Islet precursor cell (in vitro differentiated cells): ENCODE results near the gene APAF1.
A peak's percentile ranks its signal among the peaks of the same experiment; 100 is the strongest.

Source experiments
- DNase-seq: peaks from one replicate; pipeline ENCODE4 v3.0.0-alpha.2; 2018

Gene APAF1

GRCh38 chr12:98674841-98675240, 29.8 kb downstream of the APAF1 start:
- DNase-seq: no peak

- no peak for DNase-seq
Measured at GRCh38 chr12:98678236-98678945, 33.3 kb downstream of the APAF1 start.

DNA sequence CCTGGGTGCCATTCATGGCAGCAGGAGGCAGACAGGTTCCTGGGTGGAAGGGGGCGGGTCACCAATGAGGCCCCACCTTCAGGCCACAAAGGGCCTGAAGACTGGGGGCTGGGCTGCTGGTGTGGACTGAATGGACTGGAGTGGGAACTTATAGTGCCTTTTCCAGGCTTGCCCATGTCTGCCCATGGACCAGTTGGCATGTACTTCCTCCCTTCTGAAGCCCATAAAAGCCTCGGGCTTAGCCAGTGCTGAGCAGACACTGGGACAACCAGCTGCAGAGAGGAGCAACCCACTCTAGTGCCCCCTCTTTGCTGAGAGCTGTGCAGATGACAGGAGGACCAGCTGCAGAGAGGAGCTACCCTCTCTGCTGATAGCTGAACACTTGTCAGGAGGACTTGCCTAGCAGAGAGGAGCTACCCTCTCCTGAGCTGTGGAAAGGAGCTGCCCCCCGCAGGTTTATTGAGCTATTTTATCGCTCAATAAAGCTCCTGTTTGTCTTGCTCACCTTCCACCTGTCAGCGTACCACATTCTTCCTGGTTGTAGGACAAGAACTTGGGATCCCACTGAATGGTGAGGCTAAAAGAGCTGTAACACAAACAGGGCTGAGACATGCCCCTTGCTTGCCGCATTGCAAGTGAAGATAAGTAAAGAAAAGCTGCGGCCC, 34.0 kb downstream of the APAF1 start:
- DNase-seq: no peak

DNA sequence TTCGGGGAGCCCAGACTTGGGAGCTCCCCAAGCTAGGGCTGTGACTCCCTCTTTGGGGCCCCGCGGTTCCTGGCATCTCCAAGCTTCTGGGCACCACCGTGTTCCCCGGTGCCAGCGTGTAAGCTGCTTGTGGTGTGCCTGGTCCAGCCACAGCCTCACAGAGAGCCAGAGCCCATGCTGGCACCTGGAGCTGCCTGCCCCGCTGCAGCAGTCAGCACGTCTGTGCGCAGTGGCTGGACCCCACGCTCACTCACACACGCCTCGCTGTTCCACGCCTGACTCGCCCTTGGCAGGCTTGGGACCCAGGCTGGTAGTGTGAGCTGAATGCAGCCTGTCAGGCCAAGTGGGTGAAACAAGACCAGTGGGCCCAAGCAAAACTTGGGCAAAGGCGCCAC, 34.5 kb downstream of the APAF1 start:
- DNase-seq: no peak

DNA sequence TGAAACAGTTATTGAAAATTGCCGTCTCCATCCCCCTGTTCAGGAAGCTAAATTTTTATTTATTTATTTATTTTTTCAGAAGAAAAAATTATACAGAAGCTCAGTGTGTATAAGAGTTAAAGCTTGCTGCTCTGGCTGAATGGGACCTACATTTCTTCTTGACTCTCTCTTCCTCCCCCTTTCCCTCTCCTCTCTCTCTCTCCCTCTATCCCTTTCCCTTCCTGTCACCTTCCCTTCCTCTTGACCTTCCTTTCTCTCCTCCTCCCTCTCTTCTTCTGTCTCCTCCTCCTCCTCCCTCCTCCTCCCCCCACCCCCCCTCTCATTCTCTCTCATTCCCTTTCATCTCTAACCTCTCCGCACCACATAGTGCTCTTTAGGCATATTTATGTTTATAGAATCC, 39.1 kb downstream of the APAF1 start:
- no peak for DNase-seq

GRCh38 chr12:98686603-98687002, 41.5 kb downstream of the APAF1 start:
- DNase-seq: no peak

DNA sequence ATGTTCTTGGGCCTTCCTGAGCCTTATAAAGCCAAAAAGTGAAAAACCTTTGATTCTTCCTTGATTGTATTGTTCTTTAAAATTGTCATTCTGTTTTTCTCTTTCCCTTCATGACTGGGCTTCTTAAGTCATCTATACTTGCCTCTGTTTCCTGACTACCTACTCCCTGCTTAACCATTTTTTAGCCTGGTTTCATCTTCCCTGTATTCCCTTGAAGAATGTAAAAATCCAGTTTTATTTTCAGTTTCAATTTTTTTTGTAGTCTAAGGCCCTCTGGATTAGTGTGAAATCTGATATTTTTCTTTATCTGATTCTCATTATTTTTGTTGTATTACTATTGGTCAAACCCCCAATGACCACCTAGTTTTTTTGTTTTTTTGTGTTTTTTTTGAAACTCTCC, 46.3 kb downstream of the APAF1 start:
- no peak for DNase-seq

GRCh38 chr12:98696036-98696646, 51.1 kb downstream of the APAF1 start:
- no peak for DNase-seq

- no peak for DNase-seq
Measured at GRCh38 chr12:98697209-98697608, 52.1 kb downstream of the APAF1 start.

DNA sequence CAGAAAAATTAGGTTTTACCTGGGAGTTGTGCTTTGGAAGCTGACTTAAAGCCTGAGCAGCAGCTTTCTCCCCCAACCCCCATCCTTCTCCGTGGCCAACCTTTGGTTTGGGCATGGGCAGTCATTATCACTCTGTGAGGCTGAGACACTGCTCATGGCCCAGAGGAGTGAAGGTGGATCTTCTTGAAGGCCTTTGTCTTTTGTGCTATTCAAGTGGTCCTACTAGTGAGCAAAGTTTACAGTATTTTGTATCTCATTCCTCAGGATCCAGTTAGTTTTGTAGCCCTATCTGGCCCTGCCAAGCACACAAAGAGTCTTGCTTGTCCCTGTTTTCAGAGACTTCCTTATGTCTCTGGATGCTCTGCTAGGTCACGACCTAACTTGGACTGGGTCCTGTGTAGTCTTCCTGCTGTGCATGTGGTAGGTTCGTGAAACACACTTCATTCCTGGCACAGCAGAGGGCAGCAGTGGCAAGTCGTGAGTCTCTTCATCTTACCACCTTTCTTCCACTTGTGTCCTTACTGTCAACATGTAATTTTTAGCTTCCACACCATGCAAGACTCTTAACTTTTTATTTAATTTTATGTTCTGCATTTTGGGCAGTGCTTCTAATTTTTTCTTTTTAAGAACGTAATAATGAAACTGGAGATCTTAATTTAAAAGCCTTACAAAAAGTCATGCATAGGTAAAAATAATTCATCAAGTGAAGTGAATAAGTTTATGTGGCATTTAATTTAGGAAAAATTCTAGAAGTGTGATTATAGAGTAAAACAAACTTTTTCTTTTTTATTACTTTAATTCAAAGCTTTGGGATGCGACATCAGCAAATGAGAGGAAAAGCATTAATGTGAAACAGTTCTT, 53.7 kb downstream of the APAF1 start:
- DNase-seq: no peak

- DNase-seq: no peak
Measured at GRCh38 chr12:98699586-98699985, 54.5 kb downstream of the APAF1 start.

DNA sequence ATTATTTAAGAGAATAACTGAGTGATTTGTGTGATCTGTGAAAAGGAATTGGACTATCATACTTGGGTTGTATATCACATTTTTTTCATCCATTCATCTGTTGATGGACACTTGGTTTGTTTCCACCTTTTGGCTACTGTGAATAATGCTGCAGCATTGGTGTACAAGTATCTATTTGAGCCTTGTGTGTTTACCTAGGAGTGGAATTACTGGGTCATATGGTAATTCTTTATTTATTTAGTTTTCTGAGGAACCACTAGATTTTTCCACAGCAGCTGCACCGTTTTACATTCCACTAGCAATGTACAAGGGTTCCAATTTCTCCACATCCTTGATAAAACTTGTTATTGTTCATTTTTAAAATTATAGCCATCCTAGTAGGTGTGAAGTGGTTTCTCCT, 56.1 kb downstream of the APAF1 start:
- no peak for DNase-seq

GRCh38 chr12:98709022-98709421, 63.9 kb downstream of the APAF1 start:
- DNase-seq: no peak

DNA sequence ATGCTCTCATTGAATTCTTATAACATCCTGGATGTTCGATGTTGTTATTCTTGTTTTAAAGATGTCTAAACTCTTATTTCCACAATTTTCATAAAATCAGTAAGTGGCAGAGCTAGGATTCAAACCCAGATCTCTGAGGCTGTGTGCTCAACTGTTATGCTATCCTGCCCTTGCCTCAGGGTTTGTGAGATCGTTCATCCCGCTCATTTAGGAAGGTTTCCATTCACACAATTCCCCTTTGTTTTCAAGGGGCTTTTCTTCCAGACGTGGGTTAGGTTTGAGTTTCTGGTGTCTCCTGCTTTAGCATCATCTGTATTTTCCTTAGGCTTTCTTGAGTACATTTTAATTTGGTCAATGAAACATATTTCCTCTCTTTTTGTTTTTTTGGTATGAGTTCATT, 69.3 kb downstream of the APAF1 start:
- DNase-seq: no peak

DNA sequence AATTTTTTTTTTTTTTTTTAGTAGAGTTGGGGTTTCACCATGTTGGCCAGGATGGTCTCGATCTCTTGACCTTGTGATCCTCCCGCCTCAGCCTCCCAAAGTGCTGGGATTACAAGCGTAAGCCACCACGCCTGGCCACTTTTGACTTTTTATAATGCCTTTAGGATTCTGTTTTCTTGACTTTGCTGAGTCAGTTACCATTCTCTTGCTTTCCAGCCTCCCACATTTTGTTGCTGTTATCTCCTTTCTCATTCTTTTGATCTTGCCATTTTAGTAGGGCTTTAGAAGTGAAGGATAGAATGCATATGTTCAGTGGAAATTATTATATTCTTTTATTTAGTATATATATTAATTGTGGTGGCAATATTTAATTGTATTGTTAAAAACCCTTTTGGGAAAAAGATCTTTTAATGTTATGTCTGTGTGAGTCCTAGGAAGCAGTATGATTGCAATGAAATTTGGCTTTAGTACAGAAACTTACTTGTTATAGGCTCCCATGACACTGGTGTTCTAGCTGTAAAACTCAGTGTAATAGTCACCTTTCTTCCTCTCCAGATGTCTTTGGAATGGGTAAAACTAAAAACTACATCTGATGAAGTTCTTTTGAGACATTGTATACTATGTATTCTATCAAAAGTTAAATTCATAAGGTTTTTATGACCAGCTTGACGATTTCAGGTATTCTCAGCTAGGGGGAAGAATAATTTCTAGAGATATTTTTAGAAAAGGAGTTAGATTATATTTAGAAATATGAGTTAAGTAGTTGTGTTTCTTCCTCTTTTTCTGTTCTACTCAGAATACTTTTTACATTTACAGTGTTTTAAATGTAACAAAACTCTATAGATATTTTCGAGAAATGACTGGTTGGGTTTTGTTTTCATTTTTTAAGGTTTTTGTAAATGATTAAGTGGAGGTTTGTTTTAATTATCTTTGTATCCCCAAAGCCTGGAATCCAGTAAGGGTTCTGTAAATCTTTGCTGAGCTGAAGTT, 74.7 kb downstream of the APAF1 start:
- no peak for DNase-seq

- DNase-seq: no peak
Measured at GRCh38 chr12:98721204-98721702, 76.2 kb downstream of the APAF1 start.

DNA sequence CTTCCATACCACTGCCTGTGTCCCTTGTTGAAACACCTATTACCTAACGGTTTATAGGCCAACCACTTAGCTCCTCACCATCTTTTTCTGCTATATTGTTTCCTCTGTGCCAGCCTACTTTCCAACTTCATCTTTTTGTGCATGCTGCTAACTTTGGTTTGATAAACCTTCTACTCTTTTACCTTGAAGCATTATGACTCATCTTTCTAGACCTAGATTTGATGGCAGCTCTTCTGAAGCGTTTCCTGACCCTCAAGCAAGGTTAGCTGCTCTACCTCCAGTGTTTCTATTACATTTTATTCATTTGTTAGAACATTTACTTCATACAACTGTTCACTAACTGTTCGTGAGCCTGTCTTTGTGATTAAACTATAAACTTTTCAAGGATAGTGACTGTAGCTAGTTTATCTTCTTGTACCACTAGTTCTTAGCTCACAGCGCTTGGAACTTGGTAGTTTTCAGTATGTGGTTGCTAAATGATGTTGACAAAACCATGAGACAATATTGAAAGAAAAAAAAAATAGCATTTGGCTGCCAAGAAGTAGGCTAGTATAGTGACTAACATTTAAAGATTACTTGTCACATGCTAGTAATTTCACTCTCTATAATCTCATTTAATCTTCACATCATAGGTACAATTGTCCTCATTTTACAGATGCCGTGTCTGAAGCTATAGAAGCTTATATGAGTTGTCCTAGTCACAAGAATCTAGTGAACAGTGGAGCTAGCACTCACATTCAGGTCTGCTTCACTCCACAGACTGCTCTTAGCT, 79.5 kb downstream of the APAF1 start:
- no peak for DNase-seq

DNA sequence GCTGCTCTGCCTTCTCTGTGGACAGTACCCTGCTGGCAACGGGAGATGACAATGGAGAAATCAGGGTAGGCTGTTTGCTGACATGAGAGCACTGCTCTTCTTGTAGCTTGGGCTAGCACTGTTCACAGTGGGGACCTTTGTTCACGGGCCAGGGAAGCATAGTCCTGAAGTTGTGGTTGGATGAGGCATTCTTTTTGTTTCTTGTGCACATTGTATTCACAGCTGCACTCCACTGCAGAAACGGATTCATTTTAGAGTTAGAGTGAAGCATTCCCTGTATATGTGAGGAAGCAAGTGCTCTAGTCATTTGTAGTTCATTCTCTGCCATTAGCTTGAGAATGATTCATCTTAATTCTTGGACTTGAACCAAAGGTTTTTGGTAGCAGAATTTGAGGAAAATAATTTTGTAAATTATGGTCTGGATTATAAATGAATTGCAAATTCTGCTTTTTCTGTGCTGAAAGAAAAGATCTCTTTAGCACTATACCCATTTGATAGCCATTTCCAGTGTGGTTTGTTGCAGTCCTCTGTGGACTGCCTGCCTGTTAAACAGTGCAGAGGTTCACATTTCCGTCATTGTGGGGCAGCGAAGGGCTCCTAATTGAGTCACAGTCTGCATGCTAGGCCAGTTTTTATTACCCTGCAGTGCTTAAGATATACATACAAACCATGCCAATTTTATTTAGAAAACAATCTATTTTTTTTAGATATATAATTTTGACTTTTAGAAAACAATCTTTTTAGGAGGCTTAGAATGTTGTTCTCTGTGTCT, 80.6 kb downstream of the APAF1 start:
- peak; percentile 86 for DNase-seq

DNA sequence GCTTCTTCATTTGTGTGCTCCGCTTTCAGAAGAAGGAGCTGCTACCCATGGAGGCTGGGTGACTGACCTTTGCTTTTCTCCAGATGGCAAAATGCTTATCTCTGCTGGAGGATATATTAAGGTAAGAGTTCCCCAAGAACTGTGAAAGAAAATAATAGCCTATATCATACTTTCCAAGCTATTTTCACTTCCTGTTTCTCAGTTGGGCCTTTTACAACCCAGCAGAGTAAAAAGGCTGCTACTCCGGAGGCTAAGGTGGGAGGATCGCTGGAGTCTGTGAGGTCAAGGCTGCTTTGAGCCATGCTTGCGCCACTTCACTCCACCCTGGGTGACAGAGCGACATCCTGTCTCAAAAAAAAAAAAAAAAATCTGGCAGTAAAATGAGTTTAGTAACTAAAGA, 82.1 kb downstream of the APAF1 start:
- no peak for DNase-seq

DNA sequence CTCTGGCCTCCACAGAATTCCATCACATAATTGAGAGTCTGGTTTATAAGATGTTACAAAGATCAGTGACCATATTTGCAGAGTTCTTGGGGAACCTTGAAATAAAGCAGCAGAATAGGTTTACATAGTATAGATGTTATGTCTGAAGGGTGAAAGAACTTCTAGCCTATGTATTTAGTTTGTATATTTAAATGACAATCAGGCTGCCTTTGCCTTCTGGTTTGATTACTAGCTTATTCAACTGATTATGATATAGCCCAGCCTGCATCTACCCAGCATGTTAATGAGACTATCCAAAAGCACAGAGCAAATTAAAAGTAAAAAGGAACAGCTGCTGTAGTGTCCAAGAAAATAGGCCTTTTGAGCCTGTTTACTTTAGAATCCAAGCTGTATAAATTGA, 85.3 kb downstream of the APAF1 start:
- DNase-seq: no peak
